HepG2 (cell line): Measurements from ENCODE around the gene PAGE5. TPM values are rescaled to one million over a fixed set of nuclear protein-coding genes. Genes with fewer than 3 reads are reported as not detected.
A peak's percentile ranks its signal among the peaks of the same experiment; 100 is the strongest.

Source experiments
- ATAC-seq: fragments of 200-7000 bp; cut with Tn5 transposase; 3 replicates; pipeline ENCODE4 v1.9.1; 2020; ENCODE audit warnings: mild to moderate bottlenecking, moderate library complexity
- BruUV-seq: library from RNA; stranded (reverse); fragments of 400-500 nt; replicated peaks from 2 replicates; lab custom pipeline; 2021; lab: Mats Ljungman, UMichigan
- CTCF ChIA-PET: fragments of 300-600 bp; formaldehyde crosslinking; extraction: SDS; loops from one replicate; lab custom pipeline; 2021; ENCODE audit warnings: low total read pairs, inconsistent platforms, low intra/inter-chr PET ratio; lab: Yijun Ruan, JAX
- POLR2A ChIA-PET: fragments of 350-600 bp; sonication (Branson Sonifier 250); formaldehyde crosslinking; loops from one replicate; lab custom pipeline; 2020; ENCODE audit warnings: antibody characterized with exemption, inconsistent platforms; lab: Yijun Ruan, JAX
- DNase-seq: peaks from one replicate; pipeline ENCODE4 v3.0.0-alpha.2; 2015; ENCODE audit warnings: low spot score
- FAIRE-seq: peaks from 3 replicates; lab custom pipeline; 2011; peaks lifted over from hg19 to GRCh38; lab: Jason Lieb, UNC
- H2AFZ ChIP-seq: one replicate; pipeline ENCODE4 v1.6.1; 2011; ENCODE audit warnings: low read length, inconsistent platforms
- H3K27ac ChIP-seq: fragments of 300-600 bp; 3 replicates; pipeline ENCODE4 v1.8.0; 2011; ENCODE audit warnings: mixed run types, mild to moderate bottlenecking, mixed read lengths, low read length, inconsistent platforms; ENCODE audit not compliant: insufficient read depth; ENCODE audit errors: extremely low read length
- H3K27me3 ChIP-seq, 2 experiments: fragments of 200-600 bp in 1 of 2; 2 replicates in 1 of 2; 3 replicates in 1 of 2; pipeline versions ENCODE4 v1.6.0 to v1.8.0; 2011; ENCODE audit warnings: low read length in 2 of 2, mild to moderate bottlenecking in 2 of 2, moderate library complexity in 2 of 2, inconsistent platforms in 1 of 2; ENCODE audit not compliant: insufficient read depth in 2 of 2, control insufficient read depth in 1 of 2
- H3K36me3 ChIP-seq, 2 experiments: fragments of 200-600 bp in 1 of 2; replicated peaks in 1 of 2; 2 replicates in 1 of 2; 3 replicates in 1 of 2; pipeline versions ENCODE4 v1.5.1 to v1.8.0; 2011; ENCODE audit warnings: low read length in 2 of 2, inconsistent platforms in 1 of 2; ENCODE audit not compliant: insufficient read depth in 2 of 2, control insufficient read depth in 1 of 2
- H3K4me1 ChIP-seq: 2 replicates; pipeline ENCODE4 v1.5.1; 2012; ENCODE audit warnings: low read length, inconsistent platforms; ENCODE audit not compliant: insufficient read depth
- H3K4me2 ChIP-seq: 2 replicates; pipeline ENCODE4 v1.6.0; 2011; ENCODE audit warnings: low read depth, low read length, inconsistent platforms
- H3K4me3 ChIP-seq, 3 experiments: fragments of 200-600 bp in 1 of 3; sonication (generic), shearing (Covaris generic) in 1 of 3; replicated peaks in 1 of 3; 2 replicates each; pipeline ENCODE4 v1.5.1; 2011 to 2016; ENCODE audit warnings: low read length in 3 of 3, inconsistent platforms in 2 of 3, low read depth in 2 of 3, mild to moderate bottlenecking in 2 of 3, control low read depth in 1 of 3, mixed read lengths in 1 of 3; ENCODE audit not compliant: insufficient read depth in 1 of 3
- H3K79me2 ChIP-seq: one replicate; pipeline ENCODE4 v1.6.1; 2011; ENCODE audit warnings: low read length, inconsistent platforms; ENCODE audit not compliant: insufficient read depth
- H3K9ac ChIP-seq: 2 replicates; pipeline ENCODE4 v1.6.0; 2011; ENCODE audit warnings: mild to moderate bottlenecking, low read depth, low read length, inconsistent platforms; ENCODE audit not compliant: insufficient read depth
- H3K9me3 ChIP-seq: 2 replicates; pipeline ENCODE4 v1.5.1; 2012; ENCODE audit warnings: mild to moderate bottlenecking, low read length
- H4K20me1 ChIP-seq: 2 replicates; pipeline ENCODE4 v1.6.0; 2011; ENCODE audit warnings: inconsistent platforms, mild to moderate bottlenecking, low read length, moderate library complexity; ENCODE audit not compliant: insufficient read depth
- ETS1 ChIP-seq: sonication (generic); formaldehyde crosslinking; IDR thresholded peaks from 2 replicates; pipeline ENCODE4 v1.4.0; 2020; ENCODE audit warnings: missing genetic modification reagents
- FOXA1 ChIP-seq, 2 experiments: fragments of 450-650 bp in 1 of 2; sonication (generic) in 1 of 2; formaldehyde crosslinking in 1 of 2; IDR thresholded peaks; 2 replicates each; pipeline versions ENCODE4 v1.4.0 to v1.6.1; 2016 to 2020; ENCODE audit warnings: missing genetic modification reagents in 1 of 2
- HOXD1 ChIP-seq: sonication (generic); formaldehyde crosslinking; IDR thresholded peaks from 2 replicates; pipeline ENCODE4 v1.5.0; 2020; ENCODE audit warnings: missing genetic modification reagents
- MAFF ChIP-seq: IDR thresholded peaks from 2 replicates; pipeline ENCODE4 v1.6.1; 2011; ENCODE audit warnings: low read depth, low read length, improper control_type of control experiment
- MAFK ChIP-seq, 2 experiments: IDR thresholded peaks in 1 of 2; conservative IDR thresholded peaks in 1 of 2; 2 replicates each; pipeline ENCODE4 v1.6.1; 2011; ENCODE audit warnings: improper control_type of control experiment in 2 of 2, low read length in 2 of 2
- POGZ ChIP-seq: sonication (generic); formaldehyde crosslinking; IDR thresholded peaks from 2 replicates; pipeline ENCODE4 v1.4.0; 2020; ENCODE audit warnings: mild to moderate bottlenecking, missing genetic modification reagents
- RELA ChIP-seq: sonication (generic); formaldehyde crosslinking; IDR thresholded peaks from 2 replicates; pipeline ENCODE4 v1.4.0; 2020; ENCODE audit warnings: missing genetic modification reagents
- TP53 ChIP-seq: sonication (generic); formaldehyde crosslinking; conservative IDR thresholded peaks from 2 replicates; pipeline ENCODE4 v1.4.0; 2020; ENCODE audit warnings: missing genetic modification reagents
- ZMYM3 ChIP-seq: sonication (generic); formaldehyde crosslinking; IDR thresholded peaks from 2 replicates; pipeline ENCODE4 v1.5.1; 2020; ENCODE audit warnings: mild to moderate bottlenecking, missing genetic modification reagents
- ZMYM4 ChIP-seq: sonication (generic); formaldehyde crosslinking; IDR thresholded peaks from 2 replicates; pipeline ENCODE4 v1.8.1; 2023; ENCODE audit warnings: mild to moderate bottlenecking, missing genetic modification reagents
- ZNF350 ChIP-seq: sonication (generic); formaldehyde crosslinking; IDR thresholded peaks from 2 replicates; pipeline ENCODE4 v1.4.0; 2020; ENCODE audit warnings: mild to moderate bottlenecking, low read depth, missing genetic modification reagents, borderline replicate concordance
- WGBS: methylation state at CpG from one replicate; pipeline ENCODE4 v1.1.6; 2017; ENCODE audit warnings: low lambda C conversion rate; 5-methylcytosine and 5-hydroxymethylcytosine counted together
- in situ Hi-C: cut with HindIII; loops from 2 replicates; pipeline ENCODE4 v1.10.0; 2017; ENCODE audit warnings: low pct_unique_long_range_greater_than_20kb; ENCODE audit not compliant: extremely low pct_ligation_motif_present
- intact Hi-C: fragments of 100-400 bp; cut with micrococcal nuclease; formaldehyde crosslinking; loops from one replicate; pipeline ENCODE4 v1.10.0; 2022; ENCODE audit not compliant: unreplicated experiment
- polyA plus RNA-seq, 8 experiments: library from polyadenylated mRNA; depleted of rRNA in 3 of 8; stranded (reverse) in 7 of 8; unstranded in 1 of 8; fragments of >200 nt; fragmentation: Illumina TruSeq in 4 of 8; extraction: Trizol in 4 of 8; gene quantifications; 2 replicates each; pipeline versions ENCODE4 v1.2.1 to v1.2.3, GENCODE V29; 2011 to 2016; ENCODE audit warnings: low read depth in 4 of 8, missing spikeins in 1 of 8, mixed read lengths in 1 of 8; ENCODE audit not compliant: insufficient read depth in 1 of 8
- total RNA-seq, 5 experiments: library from RNA; depleted of rRNA; stranded (reverse); fragments of >200 nt; fragmentation: Illumina TruSeq; extraction: Trizol; gene quantifications; 2 replicates each; pipeline ENCODE4 v1.2.3, GENCODE V29; 2016; ENCODE audit warnings: low read depth in 1 of 5

PAGE5 gene
- total and polyA plus RNA-seq, 2 of the 13 experiments (the other 11 are each of a cell fraction or from before 2014, with no cell fraction given) = not detected

DNA sequence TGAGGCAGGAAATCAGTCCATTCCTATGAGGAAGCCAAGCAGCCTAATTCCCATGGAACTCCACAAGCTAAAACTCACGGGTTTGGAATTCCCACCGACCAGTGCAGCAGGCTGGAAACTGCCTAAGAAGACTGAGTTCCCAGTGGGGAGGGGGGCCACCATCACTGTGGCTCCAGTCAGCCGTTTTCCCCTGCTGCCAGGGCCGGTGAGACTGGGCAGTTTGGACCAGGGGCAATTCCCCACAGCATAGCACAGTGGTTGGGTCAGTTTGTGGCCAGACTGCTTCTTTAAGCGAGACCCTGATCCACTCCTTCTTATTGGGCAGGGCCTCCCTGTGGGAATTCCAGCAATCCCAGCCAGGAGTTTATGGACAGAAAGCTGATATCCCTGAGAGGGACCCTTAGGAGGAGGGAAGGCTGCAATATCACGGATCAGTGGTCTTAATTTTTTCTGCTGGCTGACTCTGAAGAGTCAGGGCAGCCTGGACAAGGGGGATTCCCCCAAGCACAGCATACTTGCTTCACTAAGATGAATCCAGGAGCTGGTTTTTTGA lies 20.7 kb downstream of the PAGE5 start:
- no peaks in the 10 kb centered on the region for H3K79me2 ChIP-seq
- no peaks in the 10 kb centered on the region for H3K36me3 ChIP-seq
- no peak for ATAC-seq
- H3K27ac ChIP-seq = no peak overlapping the region
- no peaks in the 10 kb centered on the region for H3K27me3 ChIP-seq
- BruUV-seq = no TSS peak
- H3K4me2 ChIP-seq = no peak overlapping the region
- in situ Hi-C loops (no loop called here), intact Hi-C loops (no loop called here)
- H4K20me1 ChIP-seq = no peaks in the 10 kb centered on the region
- 17% methylated on average over 1 of the region's 6 CpGs for WGBS
- CTCF ChIA-PET = no interaction called here
- no peaks in the 10 kb centered on the region for H3K9me3 ChIP-seq
- no peak for TF ChIP-seq ZNF350 (CRISPR knock-in tag)
- no peak for TF ChIP-seq ETS1 (CRISPR knock-in tag)
- TF ChIP-seq FOXA1 (IDR thresholded peaks at IDR 0.05) = no peak
- TF ChIP-seq FOXA1 (CRISPR knock-in tag; IDR thresholded peaks at IDR 0.05) = no peak
- no peak for TF ChIP-seq ZMYM4 (CRISPR knock-in tag)
- POLR2A ChIA-PET = no interaction called here
- H2AFZ ChIP-seq = no peak overlapping the region
- no peak for FAIRE-seq
- H3K4me1 ChIP-seq = no peaks in the 10 kb centered on the region
- no peak overlapping the region for H3K9ac ChIP-seq
- no peak overlapping the region for H3K4me3 ChIP-seq
- no peak for DNase-seq

DNA sequence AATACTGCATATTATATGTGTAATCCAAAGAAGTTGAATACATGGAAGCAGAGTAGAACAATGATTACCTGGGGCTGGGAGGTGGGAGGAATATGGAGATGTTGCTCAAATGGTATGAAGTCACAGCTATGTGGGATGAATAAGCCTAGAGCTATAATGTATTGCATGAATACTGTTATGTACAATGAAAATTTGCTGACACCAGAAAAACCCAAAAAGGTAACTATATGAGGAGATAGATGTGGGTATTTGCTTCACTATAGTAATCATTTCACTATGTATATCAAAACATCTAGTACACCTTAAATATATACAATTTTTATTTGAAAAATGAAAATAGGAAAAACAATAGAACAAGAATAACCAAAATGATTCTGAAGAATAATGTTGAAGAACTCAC lies 33.4 kb downstream of the PAGE5 start:
- TF ChIP-seq HOXD1 (CRISPR knock-in tag) = no peak
- TF ChIP-seq MAFK (conservative IDR thresholded peaks at IDR 0.05 in 1 of 2, IDR thresholded peaks at IDR 0.05 in 1 of 2; ENCODE audit: low read length in 2 of 2) = peak in 1 of 2 experiments; percentile 55; a peak in 3 of 4 replicates
- no peak for TF ChIP-seq ZMYM3
- TF ChIP-seq POGZ = no peak
- TF ChIP-seq RELA (CRISPR knock-in tag) = no peak
- TF ChIP-seq FOXA1 (IDR thresholded peaks at IDR 0.05) = no peak
- no peak for TF ChIP-seq FOXA1 (CRISPR knock-in tag; IDR thresholded peaks at IDR 0.05)
- TF ChIP-seq MAFF = peak; percentile 10; the same call in 1 of the 2 replicates
- TF ChIP-seq TP53 (CRISPR knock-in tag) = no peak
- Histone ChIP-seq H3K79me2 (no peaks in the 10 kb centered on the region), H4K20me1 (no peaks in the 10 kb centered on the region), H2AFZ (no peak overlapping the region), H3K9me3 (no peaks in the 10 kb centered on the region), H3K4me3 (no peak overlapping the region), H3K4me1 (no peaks in the 10 kb centered on the region), H3K27ac (no peak overlapping the region), H3K4me2 (no peak overlapping the region), H3K36me3 (no peaks in the 10 kb centered on the region), H3K9ac (no peak overlapping the region), H3K27me3 (no peaks in the 10 kb centered on the region)
- CTCF ChIA-PET = no interaction called here
- POLR2A ChIA-PET = no interaction called here
- FAIRE-seq = no peak
- no peak for DNase-seq
- ATAC-seq = no peak
- intact Hi-C loops (no loop called here), in situ Hi-C loops (no loop called here)
- no TSS peak for BruUV-seq
